CD14-positive monocyte (primary cell): Measurements from ENCODE around the gene NTRK2. TPM values are rescaled to one million over a fixed set of nuclear protein-coding genes. Genes with fewer than 3 reads are reported as not detected.

Experiments used
- DNase-seq, 3 donors: peaks; one replicate each; pipeline ENCODE4 v3.0.0-alpha.2; 2011 to 2022
- H2AFZ ChIP-seq: 2 replicates; pipeline ENCODE4 v1.6.0; 2012; ENCODE audit warnings: mild to moderate bottlenecking, low read depth, low read length, inconsistent platforms; ENCODE audit not compliant: insufficient read depth, poor library complexity, severe bottlenecking
- H3K27ac ChIP-seq, 2 donors: 1 replicate in 1 of 2; 2 replicates in 1 of 2; pipeline ENCODE4 v1.5.1; 2012 to 2013; ENCODE audit warnings: low read length in 2 of 2, control low read depth in 1 of 2, inconsistent platforms in 1 of 2, low read depth in 1 of 2, mild to moderate bottlenecking in 1 of 2
- H3K27me3 ChIP-seq, 2 donors: one replicate each; pipeline versions ENCODE4 v1.6.0 to v1.6.1; 2011 to 2013; ENCODE audit warnings: low read length in 2 of 2; ENCODE audit not compliant: control insufficient read depth in 2 of 2, insufficient read depth in 2 of 2
- H3K36me3 ChIP-seq, 2 donors: replicated peaks in 1 of 2; 1 replicate in 1 of 2; 2 replicates in 1 of 2; pipeline versions ENCODE4 v1.5.1 to v1.6.1; 2012 to 2013; ENCODE audit warnings: low read length in 2 of 2, control low read depth in 1 of 2, inconsistent platforms in 1 of 2, mild to moderate bottlenecking in 1 of 2; ENCODE audit not compliant: insufficient read depth in 2 of 2, control insufficient read depth in 1 of 2
- H3K4me1 ChIP-seq, 2 donors: 1 replicate in 1 of 2; 2 replicates in 1 of 2; pipeline versions ENCODE4 v1.5.1 to v1.6.1; 2012 to 2013; ENCODE audit warnings: low read length in 2 of 2, control low read depth in 1 of 2, inconsistent platforms in 1 of 2, mild to moderate bottlenecking in 1 of 2, moderate library complexity in 1 of 2; ENCODE audit not compliant: insufficient read depth in 2 of 2, control insufficient read depth in 1 of 2
- H3K4me2 ChIP-seq: replicated peaks from 2 replicates; pipeline ENCODE3; 2012; ENCODE audit warnings: low read length, moderate library complexity, mild to moderate bottlenecking; ENCODE audit not compliant: poor library complexity, severe bottlenecking; ENCODE audit errors: extremely low read depth
- H3K4me3 ChIP-seq, 3 experiments: fragments of 200-600 bp in 1 of 3; sonication (generic) in 1 of 3; replicated peaks in 1 of 3; 1 replicate in 2 of 3; 2 replicates in 1 of 3; pipeline ENCODE4 v1.5.1; 2011 to 2013; ENCODE audit warnings: low read length in 3 of 3, mild to moderate bottlenecking in 3 of 3, control low read depth in 2 of 3, low read depth in 2 of 3, inconsistent platforms in 1 of 3, moderate library complexity in 1 of 3
- H3K79me2 ChIP-seq: 2 replicates; pipeline ENCODE4 v1.6.0; 2012; ENCODE audit warnings: mild to moderate bottlenecking, control low read depth, inconsistent platforms, low read length, moderate library complexity; ENCODE audit not compliant: insufficient read depth
- H3K9ac ChIP-seq: 2 replicates; pipeline ENCODE4 v1.6.0; 2017; ENCODE audit warnings: low read length, mild to moderate bottlenecking; ENCODE audit not compliant: insufficient read depth, poor library complexity, severe bottlenecking
- H3K9me3 ChIP-seq, 2 donors: replicated peaks in 1 of 2; 1 replicate in 1 of 2; 2 replicates in 1 of 2; pipeline versions ENCODE4 v1.5.1 to v1.6.1; 2012 to 2013; ENCODE audit warnings: low read length in 2 of 2, control low read depth in 1 of 2; ENCODE audit not compliant: control insufficient read depth in 1 of 2, insufficient read depth in 1 of 2
- H4K20me1 ChIP-seq: 2 replicates; pipeline ENCODE4 v1.6.0; 2012; ENCODE audit warnings: mild to moderate bottlenecking, low read length, control low read depth, moderate library complexity; ENCODE audit not compliant: insufficient read depth
- H3K27ac Mint-ChIP-seq, 7 donors: one replicate each; pipeline ENCODE4 v1.8.0; 2020; ENCODE audit warnings: mild to moderate bottlenecking in 7 of 7, mixed read lengths in 7 of 7, moderate library complexity in 6 of 7, inconsistent platforms in 2 of 7
- H3K27me3 Mint-ChIP-seq, 3 donors: one replicate each; pipeline ENCODE4 v1.8.0; 2021 to 2022; ENCODE audit warnings: low read depth in 3 of 3, mild to moderate bottlenecking in 3 of 3, mixed read lengths in 3 of 3, moderate library complexity in 3 of 3, inconsistent platforms in 1 of 3
- H3K36me3 Mint-ChIP-seq, 2 donors: one replicate each; pipeline ENCODE4 v1.8.0; 2020; ENCODE audit warnings: mixed read lengths in 2 of 2, inconsistent platforms in 1 of 2, mild to moderate bottlenecking in 1 of 2
- H3K4me1 Mint-ChIP-seq: one replicate; pipeline ENCODE4 v1.8.0; 2020; ENCODE audit warnings: mild to moderate bottlenecking, mixed read lengths
- H3K4me3 Mint-ChIP-seq, 2 donors: one replicate each; pipeline ENCODE4 v1.8.0; 2020; ENCODE audit warnings: mild to moderate bottlenecking in 2 of 2, mixed read lengths in 2 of 2, moderate library complexity in 1 of 2
- H3K9me3 Mint-ChIP-seq, 7 donors: one replicate each; pipeline ENCODE4 v1.8.0; 2020 to 2022; ENCODE audit warnings: mixed read lengths in 7 of 7, mild to moderate bottlenecking in 6 of 7, moderate library complexity in 6 of 7, inconsistent platforms in 2 of 7
- WGBS: methylation state at CpG from one replicate; pipeline ENCODE4 v1.1.5; 2013; ENCODE audit warnings: missing lambda C conversion rate; ENCODE audit not compliant: insufficient coverage; 5-methylcytosine and 5-hydroxymethylcytosine counted together
- intact Hi-C, 2 donors: fragments of 100-400 bp; cut with micrococcal nuclease; formaldehyde crosslinking; loops; one replicate each; pipeline versions ENCODE4 v1.15.0 to v1.15.1; 2023
- polyA plus RNA-seq, 3 donors: library from polyadenylated mRNA; depleted of rRNA in 1 of 3; unstranded in 2 of 3; stranded (reverse) in 1 of 3; fragments of 300-500 nt in 2 of 3; fragments of >200 nt in 1 of 3; fragmentation: Illumina TruSeq in 2 of 3; gene quantifications; 1 replicate in 2 of 3; 2 replicates in 1 of 3; pipeline ENCODE4 v1.2.3, GENCODE V29; 2012 to 2021
- TF ChIP-seq, protein P1 (sequence below): fragments of 200-600 bp; IDR thresholded peaks from one replicate; pipeline ENCODE4 v1.8.0; 2022; ENCODE audit warnings: antibody characterized with exemption, mild to moderate bottlenecking

The NTRK2 gene
- polyA plus RNA-seq, 3 donors, result not detected

DNA sequence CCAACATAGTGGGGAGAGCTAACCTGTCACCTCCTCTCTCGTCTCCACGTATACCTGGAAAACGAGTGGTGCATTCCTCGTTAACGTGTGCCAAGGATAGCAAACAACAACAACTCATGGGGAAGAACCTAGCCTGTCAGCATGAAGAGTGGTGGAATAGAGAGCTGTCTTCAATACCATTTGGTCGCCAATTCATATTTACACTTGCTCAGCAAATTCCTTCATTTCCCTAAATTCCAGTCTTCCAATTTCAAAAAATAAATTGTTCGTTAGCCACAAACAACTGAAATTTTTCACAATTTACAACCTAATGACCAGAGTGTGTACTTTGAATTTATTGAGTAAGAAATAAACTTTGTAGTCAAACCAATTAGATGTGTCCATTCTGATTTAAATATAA, 344.8 kb downstream of the NTRK2 start:
- H3K4me1 ChIP-seq, result no peaks in the 10 kb centered on the region
- H3K9me3 ChIP-seq, result no peaks in the 10 kb centered on the region
- H3K27me3 ChIP-seq, result no peaks in the 10 kb centered on the region
- TF ChIP-seq, protein P1, sequence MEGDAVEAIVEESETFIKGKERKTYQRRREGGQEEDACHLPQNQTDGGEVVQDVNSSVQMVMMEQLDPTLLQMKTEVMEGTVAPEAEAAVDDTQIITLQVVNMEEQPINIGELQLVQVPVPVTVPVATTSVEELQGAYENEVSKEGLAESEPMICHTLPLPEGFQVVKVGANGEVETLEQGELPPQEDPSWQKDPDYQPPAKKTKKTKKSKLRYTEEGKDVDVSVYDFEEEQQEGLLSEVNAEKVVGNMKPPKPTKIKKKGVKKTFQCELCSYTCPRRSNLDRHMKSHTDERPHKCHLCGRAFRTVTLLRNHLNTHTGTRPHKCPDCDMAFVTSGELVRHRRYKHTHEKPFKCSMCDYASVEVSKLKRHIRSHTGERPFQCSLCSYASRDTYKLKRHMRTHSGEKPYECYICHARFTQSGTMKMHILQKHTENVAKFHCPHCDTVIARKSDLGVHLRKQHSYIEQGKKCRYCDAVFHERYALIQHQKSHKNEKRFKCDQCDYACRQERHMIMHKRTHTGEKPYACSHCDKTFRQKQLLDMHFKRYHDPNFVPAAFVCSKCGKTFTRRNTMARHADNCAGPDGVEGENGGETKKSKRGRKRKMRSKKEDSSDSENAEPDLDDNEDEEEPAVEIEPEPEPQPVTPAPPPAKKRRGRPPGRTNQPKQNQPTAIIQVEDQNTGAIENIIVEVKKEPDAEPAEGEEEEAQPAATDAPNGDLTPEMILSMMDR, result no peak
- no peak for DNase-seq
- Mint-ChIP-seq H3K27ac (no peak overlapping the region), H3K4me3 (no peak overlapping the region), H3K9me3 (peaks cover 0 to 6% (median 2%) of the 10 kb centered on the region in 7 donors), H3K36me3 (no peaks in the 10 kb centered on the region), H3K4me1 (no peaks in the 10 kb centered on the region), H3K27me3 (no peaks in the 10 kb centered on the region)
- no peak overlapping the region for H2AFZ ChIP-seq
- H3K27ac ChIP-seq, result no peak overlapping the region
- intact Hi-C loops, result loop anchor here in 1 of 2 donors (10.0 kb wide), 1 partner anchor 59 kb away; no protein-coding TSS in a partner anchor
- no peak overlapping the region for H3K9ac ChIP-seq
- H3K4me3 ChIP-seq, result no peak overlapping the region
- no peaks in the 10 kb centered on the region for H3K36me3 ChIP-seq
- no peak overlapping the region for H3K4me2 ChIP-seq
- no peaks in the 10 kb centered on the region for H3K79me2 ChIP-seq
- H4K20me1 ChIP-seq, result no peaks in the 10 kb centered on the region
- WGBS, result no CpG with 5 or more reads among the region's 7 CpGs

GRCh38 chr9:85016384-85017006, 347.0 kb downstream of the NTRK2 start:
- no peak overlapping the region for H3K4me3 Mint-ChIP-seq
- H3K36me3 ChIP-seq, result no peaks in the 10 kb centered on the region
- WGBS, result 100% methylated on average over 1 of the region's 3 CpGs
- intact Hi-C loops, result loop anchor here in 1 of 2 donors (10.0 kb wide), 1 partner anchor 62 kb away; no protein-coding TSS in a partner anchor
- no peak overlapping the region for H3K9ac ChIP-seq
- H3K27me3 ChIP-seq, result no peaks in the 10 kb centered on the region
- TF ChIP-seq, protein P1, result no peak
- no peak overlapping the region for H3K27ac Mint-ChIP-seq
- no peaks in the 10 kb centered on the region for H3K36me3 Mint-ChIP-seq
- no peak overlapping the region for H2AFZ ChIP-seq
- no peak overlapping the region for H3K4me3 ChIP-seq
- no peaks in the 10 kb centered on the region for H4K20me1 ChIP-seq
- no peaks in the 10 kb centered on the region for H3K4me1 ChIP-seq
- DNase-seq, result no peak
- no peaks in the 10 kb centered on the region for H3K9me3 ChIP-seq
- peaks cover 0 to 2% (median 0%) of the 10 kb centered on the region in 3 donors for H3K27me3 Mint-ChIP-seq
- H3K27ac ChIP-seq, result no peak overlapping the region
- no peaks in the 10 kb centered on the region for H3K4me1 Mint-ChIP-seq
- peaks cover 0 to 8% (median 3%) of the 10 kb centered on the region in 7 donors for H3K9me3 Mint-ChIP-seq
- no peak overlapping the region for H3K4me2 ChIP-seq
- no peaks in the 10 kb centered on the region for H3K79me2 ChIP-seq
